Measurements from ENCODE around the gene GPR78.
"Not testable (repeated sequence)": the region's sequence is repeated elsewhere in the genome, so short reads cannot be mapped to it uniquely, and the experiment has no call there.

GPR78 gene

DNA sequence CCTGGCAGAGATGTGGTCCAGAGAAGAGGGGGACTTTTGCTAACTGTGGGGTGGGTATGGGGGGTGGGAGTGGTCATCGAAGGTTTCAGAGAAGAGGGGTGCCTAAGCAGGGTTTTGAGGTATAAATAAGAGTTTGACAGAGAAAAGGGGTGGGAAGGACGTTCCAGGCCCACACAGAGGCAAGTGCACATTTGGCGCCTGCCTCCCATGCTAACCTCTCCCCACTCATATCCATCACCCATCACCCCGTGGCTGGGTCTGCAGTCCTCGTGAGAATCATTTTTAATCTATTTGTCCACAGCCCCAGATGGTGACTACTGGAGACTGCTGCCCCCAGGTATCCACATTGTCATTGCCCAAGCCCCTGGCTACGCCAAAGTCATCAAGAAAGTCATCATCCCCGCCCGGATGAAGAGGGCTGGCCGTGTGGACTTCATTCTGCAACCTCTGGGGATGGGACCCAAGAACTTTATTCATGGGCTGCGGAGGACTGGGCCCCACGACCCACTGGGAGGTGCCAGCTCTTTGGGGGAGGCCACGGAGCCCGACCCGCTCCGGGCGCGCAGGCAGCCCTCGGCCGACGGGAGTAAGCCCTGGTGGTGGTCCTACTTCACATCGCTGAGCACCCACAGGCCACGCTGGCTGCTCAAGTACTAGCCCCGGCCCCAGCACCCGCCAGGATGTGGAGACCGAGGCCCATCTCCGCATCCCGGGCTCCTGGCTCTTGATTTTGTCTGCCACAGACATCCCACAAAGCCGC is 38.9 kb downstream of the GPR78 start:
- no peak for DNase-seq

DNA sequence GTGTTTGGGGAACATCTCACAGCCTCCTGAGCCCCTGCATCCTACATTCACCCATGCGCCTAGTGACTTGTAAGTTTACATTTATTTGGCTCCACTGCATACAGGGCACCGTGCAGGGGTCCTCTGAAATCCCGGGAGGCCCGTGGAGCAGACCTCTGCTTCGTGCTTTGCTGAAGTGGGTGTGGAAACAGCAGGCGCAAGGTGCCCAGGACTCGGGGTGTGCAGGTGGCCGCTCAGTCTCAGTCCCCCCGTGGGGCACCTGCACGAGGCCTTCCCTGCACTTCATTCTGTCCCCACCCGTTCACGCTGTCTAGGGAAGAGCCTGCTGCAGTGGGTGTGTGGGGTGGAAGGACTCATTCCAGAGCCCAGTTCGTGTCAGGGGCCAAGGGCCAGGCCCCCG is 40.9 kb downstream of the GPR78 start:
- not testable (repeated sequence) for DNase-seq

- not testable (repeated sequence) for DNase-seq
Observed at GRCh38 chr4:8624601-8625272, 44.5 kb downstream of the GPR78 start.

GRCh38 chr4:8630240-8630905 is 50.2 kb downstream of the GPR78 start:
- not testable (repeated sequence) for DNase-seq

DNA sequence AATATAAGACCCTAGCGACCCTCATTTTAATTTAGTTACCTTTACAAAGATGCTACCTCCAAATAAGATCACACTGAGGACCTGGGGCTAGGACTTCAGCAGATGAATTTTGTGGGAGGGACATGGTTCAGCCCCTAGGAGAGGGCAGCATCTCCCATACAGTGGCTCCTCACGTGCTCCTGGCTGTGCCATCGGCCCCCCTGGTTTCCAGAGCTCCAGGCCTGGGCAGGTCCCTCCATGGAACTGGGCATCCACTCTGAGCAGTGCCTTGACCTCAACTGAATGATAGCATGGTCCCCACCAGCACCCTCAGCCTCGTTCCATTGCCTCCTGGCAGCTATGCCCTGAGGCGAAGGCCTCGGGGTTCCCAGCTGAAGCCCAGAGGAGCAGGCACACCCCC is 51.7 kb downstream of the GPR78 start:
- DNase-seq, result not testable (repeated sequence)

- DNase-seq, result not testable (repeated sequence)
Observed at GRCh38 chr4:8634773-8635172, 54.6 kb downstream of the GPR78 start.

DNA sequence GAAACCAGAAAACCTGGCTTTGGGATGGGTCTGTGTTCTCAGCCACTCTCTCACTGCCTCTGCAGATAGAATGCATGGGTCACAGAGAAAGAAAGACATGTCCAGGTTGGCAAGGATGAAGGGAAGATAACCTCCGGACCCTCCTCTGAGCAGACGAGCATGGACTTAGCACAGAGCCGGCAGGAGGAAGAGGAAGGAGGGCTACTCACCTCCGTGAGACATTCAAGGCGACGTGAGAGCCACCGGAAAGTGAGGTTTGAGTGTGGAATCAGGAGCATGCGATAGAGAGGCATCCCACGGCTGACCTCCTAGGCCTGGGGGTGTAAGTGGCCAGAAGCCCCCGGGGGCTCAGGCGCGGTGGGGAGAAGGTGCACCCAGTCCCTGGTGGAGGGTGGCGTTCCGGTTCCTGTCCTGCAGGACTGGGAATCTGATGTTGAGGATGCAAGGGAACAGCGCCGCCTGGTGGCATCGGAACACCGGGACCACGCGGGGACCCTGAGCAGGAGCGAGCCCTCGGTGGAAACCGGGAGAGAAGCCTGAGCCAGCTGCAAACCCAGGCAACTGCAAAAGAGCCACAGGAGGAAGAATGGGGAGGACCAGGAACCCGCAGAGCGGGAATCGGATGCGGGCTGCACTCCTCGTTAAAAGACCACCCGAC is 55.8 kb downstream of the GPR78 start:
- DNase-seq, result not testable (repeated sequence)

All from activated CD8-positive, alpha-beta memory T cell treated with anti-CD3 and anti-CD28 coated beads, Interleukin-2, amount 50 U/mL, for 48 hours (primary cell).